ENCODE results near the gene NMNAT2.
"Not testable (repeated sequence)": the region's sequence is repeated elsewhere in the genome, so short reads cannot be mapped to it uniquely, and the experiment has no call there.

Gene NMNAT2

GRCh38 chr1:183243161-183244050 is 174.8 kb downstream of the NMNAT2 start:
- H3K4me3 ChIP-seq (ENCODE audit: low read length in 2 of 2), result no peak overlapping the region
- no peak overlapping the region for H3K9ac ChIP-seq (ENCODE audit: low read depth in 1 of 2, low read length in 2 of 2)
- no peaks in the 10 kb centered on the region for H3K4me1 ChIP-seq (ENCODE audit: control insufficient read depth in 2 of 2, insufficient read depth in 2 of 2, low read length in 2 of 2)
- peaks cover 3 to 5% of the 10 kb centered on the region in 2 donors for H3K36me3 ChIP-seq (ENCODE audit: control insufficient read depth in 2 of 2, insufficient read depth in 2 of 2, low read length in 2 of 2)
- H3K9me3 ChIP-seq (ENCODE audit: control insufficient read depth in 2 of 2, low read length in 2 of 2), result no peaks in the 10 kb centered on the region
- no peaks in the 10 kb centered on the region for H3K27me3 ChIP-seq (ENCODE audit: control insufficient read depth in 2 of 2, insufficient read depth in 2 of 2, low read length in 2 of 2)
- peak overlapping the region in 1 of 2 donors; percentile 60 for H3K27ac ChIP-seq (ENCODE audit: low read depth in 2 of 2, low read length in 2 of 2)

- no peaks in the 10 kb centered on the region for H3K9me3 ChIP-seq (ENCODE audit: control insufficient read depth in 2 of 2, low read length in 2 of 2)
- H3K4me1 ChIP-seq (ENCODE audit: control insufficient read depth in 2 of 2, insufficient read depth in 2 of 2, low read length in 2 of 2), result no peaks in the 10 kb centered on the region
- H3K27me3 ChIP-seq (ENCODE audit: control insufficient read depth in 2 of 2, insufficient read depth in 2 of 2, low read length in 2 of 2), result no peaks in the 10 kb centered on the region
- H3K27ac ChIP-seq (ENCODE audit: low read depth in 2 of 2, low read length in 2 of 2), result peak overlapping the region in 1 of 2 donors; percentile 39
- no peak overlapping the region for H3K9ac ChIP-seq (ENCODE audit: low read depth in 1 of 2, low read length in 2 of 2)
- H3K36me3 ChIP-seq (ENCODE audit: control insufficient read depth in 2 of 2, insufficient read depth in 2 of 2, low read length in 2 of 2), result peaks cover 3 to 5% of the 10 kb centered on the region in 2 donors
- H3K4me3 ChIP-seq (ENCODE audit: low read length in 2 of 2), result no peak overlapping the region
These were observed 175.6 kb downstream of the NMNAT2 start for GRCh38 chr1:183242556-183242955.

GRCh38 chr1:183241471-183241870 is 176.7 kb downstream of the NMNAT2 start:
- H3K27ac ChIP-seq (ENCODE audit: low read depth in 2 of 2, low read length in 2 of 2), result no peak overlapping the region

GRCh38 chr1:183240853-183241252 is 177.3 kb downstream of the NMNAT2 start:
- not testable (repeated sequence) for H3K4me3 ChIP-seq (ENCODE audit: low read length in 2 of 2); H3K27ac ChIP-seq (ENCODE audit: low read depth in 2 of 2, low read length in 2 of 2); H3K36me3 ChIP-seq (ENCODE audit: control insufficient read depth in 2 of 2, insufficient read depth in 2 of 2, low read length in 2 of 2); H3K27me3 ChIP-seq (ENCODE audit: control insufficient read depth in 2 of 2, insufficient read depth in 2 of 2, low read length in 2 of 2); H3K4me1 ChIP-seq (ENCODE audit: control insufficient read depth in 2 of 2, insufficient read depth in 2 of 2, low read length in 2 of 2); H3K9ac ChIP-seq (ENCODE audit: low read depth in 1 of 2, low read length in 2 of 2); H3K9me3 ChIP-seq (ENCODE audit: control insufficient read depth in 2 of 2, low read length in 2 of 2)

More at GRCh38 chr1:183241471-183241870, 176.7 kb downstream of the NMNAT2 start:
- Histone ChIP-seq H3K27me3 (ENCODE audit: control insufficient read depth in 2 of 2, insufficient read depth in 2 of 2, low read length in 2 of 2) (no peaks in the 10 kb centered on the region), H3K36me3 (ENCODE audit: control insufficient read depth in 2 of 2, insufficient read depth in 2 of 2, low read length in 2 of 2) (peaks cover 3 to 5% of the 10 kb centered on the region in 2 donors), H3K9me3 (ENCODE audit: control insufficient read depth in 2 of 2, low read length in 2 of 2) (no peaks in the 10 kb centered on the region), H3K9ac (ENCODE audit: low read depth in 1 of 2, low read length in 2 of 2) (no peak overlapping the region), H3K4me1 (ENCODE audit: control insufficient read depth in 2 of 2, insufficient read depth in 2 of 2, low read length in 2 of 2) (no peaks in the 10 kb centered on the region), H3K4me3 (ENCODE audit: low read length in 2 of 2) (no peak overlapping the region)

GRCh38 chr1:183240526-183240825 is 177.7 kb downstream of the NMNAT2 start:
- H3K36me3 ChIP-seq (ENCODE audit: control insufficient read depth in 2 of 2, insufficient read depth in 2 of 2, low read length in 2 of 2), result peaks cover 3 to 5% of the 10 kb centered on the region in 2 donors
- H3K27ac ChIP-seq (ENCODE audit: low read depth in 2 of 2, low read length in 2 of 2), result no peak overlapping the region
- no peaks in the 10 kb centered on the region for H3K4me1 ChIP-seq (ENCODE audit: control insufficient read depth in 2 of 2, insufficient read depth in 2 of 2, low read length in 2 of 2)
- no peaks in the 10 kb centered on the region for H3K27me3 ChIP-seq (ENCODE audit: control insufficient read depth in 2 of 2, insufficient read depth in 2 of 2, low read length in 2 of 2)
- no peaks in the 10 kb centered on the region for H3K9me3 ChIP-seq (ENCODE audit: control insufficient read depth in 2 of 2, low read length in 2 of 2)
- no peak overlapping the region for H3K9ac ChIP-seq (ENCODE audit: low read depth in 1 of 2, low read length in 2 of 2)
- H3K4me3 ChIP-seq (ENCODE audit: low read length in 2 of 2), result no peak overlapping the region

GRCh38 chr1:183239793-183240525 is 178.2 kb downstream of the NMNAT2 start:
- Histone ChIP-seq H3K27ac (ENCODE audit: low read depth in 2 of 2, low read length in 2 of 2) (no peak overlapping the region), H3K36me3 (ENCODE audit: control insufficient read depth in 2 of 2, insufficient read depth in 2 of 2, low read length in 2 of 2) (peaks cover 3 to 5% of the 10 kb centered on the region in 2 donors), H3K4me1 (ENCODE audit: control insufficient read depth in 2 of 2, insufficient read depth in 2 of 2, low read length in 2 of 2) (no peaks in the 10 kb centered on the region), H3K27me3 (ENCODE audit: control insufficient read depth in 2 of 2, insufficient read depth in 2 of 2, low read length in 2 of 2) (no peaks in the 10 kb centered on the region), H3K4me3 (ENCODE audit: low read length in 2 of 2) (no peak overlapping the region), H3K9me3 (ENCODE audit: control insufficient read depth in 2 of 2, low read length in 2 of 2) (no peaks in the 10 kb centered on the region), H3K9ac (ENCODE audit: low read depth in 1 of 2, low read length in 2 of 2) (no peak overlapping the region)

- H3K4me3 ChIP-seq (ENCODE audit: low read length in 2 of 2), result no peak overlapping the region
- no peaks in the 10 kb centered on the region for H3K27me3 ChIP-seq (ENCODE audit: control insufficient read depth in 2 of 2, insufficient read depth in 2 of 2, low read length in 2 of 2)
- H3K9me3 ChIP-seq (ENCODE audit: control insufficient read depth in 2 of 2, low read length in 2 of 2), result no peaks in the 10 kb centered on the region
- no peak overlapping the region for H3K9ac ChIP-seq (ENCODE audit: low read depth in 1 of 2, low read length in 2 of 2)
- no peaks in the 10 kb centered on the region for H3K4me1 ChIP-seq (ENCODE audit: control insufficient read depth in 2 of 2, insufficient read depth in 2 of 2, low read length in 2 of 2)
- peaks cover 3 to 5% of the 10 kb centered on the region in 2 donors for H3K36me3 ChIP-seq (ENCODE audit: control insufficient read depth in 2 of 2, insufficient read depth in 2 of 2, low read length in 2 of 2)
- no peak overlapping the region for H3K27ac ChIP-seq (ENCODE audit: low read depth in 2 of 2, low read length in 2 of 2)
These were observed 178.9 kb downstream of the NMNAT2 start for GRCh38 chr1:183239220-183239742.

GRCh38 chr1:183238071-183238470 is 180.1 kb downstream of the NMNAT2 start:
- Histone ChIP-seq H3K27ac (ENCODE audit: low read depth in 2 of 2, low read length in 2 of 2) (no peak overlapping the region), H3K4me1 (ENCODE audit: control insufficient read depth in 2 of 2, insufficient read depth in 2 of 2, low read length in 2 of 2) (no peaks in the 10 kb centered on the region), H3K36me3 (ENCODE audit: control insufficient read depth in 2 of 2, insufficient read depth in 2 of 2, low read length in 2 of 2) (peaks cover under 1 to 3% of the 10 kb centered on the region in 2 donors)

GRCh38 chr1:183237046-183237445 is 181.1 kb downstream of the NMNAT2 start:
- no peaks in the 10 kb centered on the region for H3K27me3 ChIP-seq (ENCODE audit: control insufficient read depth in 2 of 2, insufficient read depth in 2 of 2, low read length in 2 of 2)
- H3K36me3 ChIP-seq (ENCODE audit: control insufficient read depth in 2 of 2, insufficient read depth in 2 of 2, low read length in 2 of 2), result peaks cover under 1 to 3% of the 10 kb centered on the region in 2 donors
- no peak overlapping the region for H3K4me3 ChIP-seq (ENCODE audit: low read length in 2 of 2)
- H3K27ac ChIP-seq (ENCODE audit: low read depth in 2 of 2, low read length in 2 of 2), result no peak overlapping the region
- H3K9me3 ChIP-seq (ENCODE audit: control insufficient read depth in 2 of 2, low read length in 2 of 2), result no peaks in the 10 kb centered on the region
- no peak overlapping the region for H3K9ac ChIP-seq (ENCODE audit: low read depth in 1 of 2, low read length in 2 of 2)
- no peaks in the 10 kb centered on the region for H3K4me1 ChIP-seq (ENCODE audit: control insufficient read depth in 2 of 2, insufficient read depth in 2 of 2, low read length in 2 of 2)

More at GRCh38 chr1:183238071-183238470, 180.1 kb downstream of the NMNAT2 start:
- no peak overlapping the region for H3K9ac ChIP-seq (ENCODE audit: low read depth in 1 of 2, low read length in 2 of 2)
- no peak overlapping the region for H3K4me3 ChIP-seq (ENCODE audit: low read length in 2 of 2)
- H3K27me3 ChIP-seq (ENCODE audit: control insufficient read depth in 2 of 2, insufficient read depth in 2 of 2, low read length in 2 of 2), result no peaks in the 10 kb centered on the region
- H3K9me3 ChIP-seq (ENCODE audit: control insufficient read depth in 2 of 2, low read length in 2 of 2), result no peaks in the 10 kb centered on the region

GRCh38 chr1:183236158-183236725 is 181.9 kb downstream of the NMNAT2 start:
- peaks cover 3 to 4% of the 10 kb centered on the region in 2 donors for H3K36me3 ChIP-seq (ENCODE audit: control insufficient read depth in 2 of 2, insufficient read depth in 2 of 2, low read length in 2 of 2)
- no peaks in the 10 kb centered on the region for H3K9me3 ChIP-seq (ENCODE audit: control insufficient read depth in 2 of 2, low read length in 2 of 2)
- H3K27ac ChIP-seq (ENCODE audit: low read depth in 2 of 2, low read length in 2 of 2), result no peak overlapping the region
- H3K27me3 ChIP-seq (ENCODE audit: control insufficient read depth in 2 of 2, insufficient read depth in 2 of 2, low read length in 2 of 2), result no peaks in the 10 kb centered on the region
- no peak overlapping the region for H3K9ac ChIP-seq (ENCODE audit: low read depth in 1 of 2, low read length in 2 of 2)
- H3K4me1 ChIP-seq (ENCODE audit: control insufficient read depth in 2 of 2, insufficient read depth in 2 of 2, low read length in 2 of 2), result no peaks in the 10 kb centered on the region
- H3K4me3 ChIP-seq (ENCODE audit: low read length in 2 of 2), result no peak overlapping the region

Data from mucosa of rectum (tissue), 2 donors.